Thyroid gland (tissue), 4 donors: ENCODE measurements around the gene GALT.

Source experiments
- POLR2A ChIP-seq, 2 donors: fragments of 450-650 bp; IDR thresholded peaks; one replicate each; pipeline ENCODE4 v1.6.1; 2017; ENCODE audit warnings: antibody characterized with exemption in 2 of 2, mild to moderate bottlenecking in 2 of 2, moderate library complexity in 1 of 2
- TF ChIP-seq, protein P1 (sequence below), 6 experiments: fragments of 200-600 bp in 3 of 6; fragments of 450-650 bp in 3 of 6; sonication (generic) in 3 of 6; IDR thresholded peaks; one replicate each; pipeline ENCODE4 v1.5.1; 2016 to 2019; ENCODE audit warnings: antibody characterized with exemption in 6 of 6, mild to moderate bottlenecking in 2 of 6, inconsistent platforms in 1 of 6, moderate library complexity in 1 of 6

DNA sequence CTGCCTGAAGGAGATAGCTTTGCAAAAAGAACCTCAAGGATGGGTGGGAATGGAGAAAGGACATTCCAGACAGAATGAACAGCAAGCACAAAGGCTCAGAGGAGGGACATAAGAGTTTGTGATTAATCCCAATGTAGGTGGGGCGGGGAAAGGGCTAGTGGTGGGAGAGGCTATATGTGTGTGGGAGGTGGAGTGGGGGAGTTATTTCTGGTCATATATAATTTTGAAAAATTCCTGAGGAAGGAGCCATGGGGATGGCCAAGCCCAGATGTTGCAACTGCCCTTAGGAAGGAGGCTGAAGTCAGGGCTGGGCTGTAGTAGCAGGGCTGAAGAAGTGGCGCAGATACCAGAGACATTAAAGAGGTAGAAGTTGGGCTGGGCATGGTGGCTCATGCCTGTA is 29.4 kb downstream of the GALT start:
- TF ChIP-seq, protein P1, sequence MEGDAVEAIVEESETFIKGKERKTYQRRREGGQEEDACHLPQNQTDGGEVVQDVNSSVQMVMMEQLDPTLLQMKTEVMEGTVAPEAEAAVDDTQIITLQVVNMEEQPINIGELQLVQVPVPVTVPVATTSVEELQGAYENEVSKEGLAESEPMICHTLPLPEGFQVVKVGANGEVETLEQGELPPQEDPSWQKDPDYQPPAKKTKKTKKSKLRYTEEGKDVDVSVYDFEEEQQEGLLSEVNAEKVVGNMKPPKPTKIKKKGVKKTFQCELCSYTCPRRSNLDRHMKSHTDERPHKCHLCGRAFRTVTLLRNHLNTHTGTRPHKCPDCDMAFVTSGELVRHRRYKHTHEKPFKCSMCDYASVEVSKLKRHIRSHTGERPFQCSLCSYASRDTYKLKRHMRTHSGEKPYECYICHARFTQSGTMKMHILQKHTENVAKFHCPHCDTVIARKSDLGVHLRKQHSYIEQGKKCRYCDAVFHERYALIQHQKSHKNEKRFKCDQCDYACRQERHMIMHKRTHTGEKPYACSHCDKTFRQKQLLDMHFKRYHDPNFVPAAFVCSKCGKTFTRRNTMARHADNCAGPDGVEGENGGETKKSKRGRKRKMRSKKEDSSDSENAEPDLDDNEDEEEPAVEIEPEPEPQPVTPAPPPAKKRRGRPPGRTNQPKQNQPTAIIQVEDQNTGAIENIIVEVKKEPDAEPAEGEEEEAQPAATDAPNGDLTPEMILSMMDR (IDR thresholded peaks at IDR 0.05): no peak
- TF ChIP-seq POLR2A (IDR thresholded peaks at IDR 0.05): no peak
